ENCODE measurements around the gene MYO15A. TPM values are rescaled to one million over a fixed set of nuclear protein-coding genes. Genes with fewer than 3 reads are reported as not detected.

MYO15A gene
- polyA plus RNA-seq, 1 donor (not counting 4 experiments of a cell fraction or from before 2014, with no cell fraction given): 0.20 TPM

DNA sequence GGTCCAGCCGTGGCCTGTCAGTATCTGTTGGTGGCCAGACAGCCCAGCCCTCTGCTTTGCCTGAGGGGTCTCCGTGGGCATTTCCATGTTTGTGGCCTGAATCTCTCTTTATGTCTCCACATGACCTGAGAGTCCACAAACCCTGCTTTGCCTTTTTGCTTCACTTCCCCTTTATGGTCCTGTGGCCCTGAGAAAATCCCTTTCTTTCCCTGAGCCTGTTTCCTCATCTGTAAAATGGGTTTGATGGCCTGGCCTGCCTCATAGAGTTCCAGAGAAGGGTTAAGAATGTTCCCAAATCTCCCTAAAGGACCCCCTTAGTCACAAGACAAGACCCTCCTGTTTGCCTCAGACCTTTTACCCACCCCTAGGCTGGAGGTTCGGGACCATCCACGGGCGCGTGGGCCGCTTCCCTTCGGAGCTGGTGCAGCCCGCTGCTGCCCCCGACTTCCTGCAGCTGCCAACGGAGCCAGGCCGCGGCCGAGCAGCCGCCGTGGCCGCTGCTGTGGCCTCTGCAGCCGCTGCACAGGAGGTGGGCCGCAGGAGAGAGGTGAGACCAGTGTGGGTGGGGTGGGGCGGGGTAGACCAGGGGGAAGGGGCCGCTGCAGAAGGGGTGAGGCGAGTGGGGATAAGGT is 48.9 kb downstream of the MYO15A start:
- FAIRE-seq: no peak
- no peaks in the 10 kb centered on the region for H4K20me1 ChIP-seq (ENCODE audit: control insufficient read depth, extremely low read depth, insufficient read depth, low read length)
- H3K9me1 ChIP-seq (ENCODE audit: control insufficient read depth, extremely low read depth, insufficient read depth, low read length): no peaks in the 10 kb centered on the region
- H3K9me3 ChIP-seq (ENCODE audit: control insufficient read depth, low read depth, low read length): no peaks in the 10 kb centered on the region
- no peak for DNase-seq (ENCODE audit: low read depth, low spot score)
- no peaks in the 10 kb centered on the region for H3K79me2 ChIP-seq (ENCODE audit: control insufficient read depth, insufficient read depth, low read length)
- no peaks in the 10 kb centered on the region for H3K36me3 ChIP-seq (ENCODE audit: control insufficient read depth in 2 of 2, extremely low read depth in 1 of 2, insufficient read depth in 2 of 2, low read length in 2 of 2)
- H3K4me3 ChIP-seq (ENCODE audit: control insufficient read depth in 2 of 3, extremely low read depth in 1 of 3, insufficient read depth in 2 of 3, low read depth in 1 of 3, low read length in 3 of 3): no peak overlapping the region
- no peaks in the 10 kb centered on the region for H3K27me3 ChIP-seq (ENCODE audit: control insufficient read depth, extremely low read depth, insufficient read depth, low read length)
- no peak overlapping the region for H3K9ac ChIP-seq (ENCODE audit: control insufficient read depth, extremely low read depth, insufficient read depth, low read length)
- no peak overlapping the region for H3K4me2 ChIP-seq (ENCODE audit: control insufficient read depth, extremely low read depth, insufficient read depth, low read depth, low read length)
- no peak overlapping the region for H2AFZ ChIP-seq (ENCODE audit: control insufficient read depth, low read length)
- TF ChIP-seq, protein P1, sequence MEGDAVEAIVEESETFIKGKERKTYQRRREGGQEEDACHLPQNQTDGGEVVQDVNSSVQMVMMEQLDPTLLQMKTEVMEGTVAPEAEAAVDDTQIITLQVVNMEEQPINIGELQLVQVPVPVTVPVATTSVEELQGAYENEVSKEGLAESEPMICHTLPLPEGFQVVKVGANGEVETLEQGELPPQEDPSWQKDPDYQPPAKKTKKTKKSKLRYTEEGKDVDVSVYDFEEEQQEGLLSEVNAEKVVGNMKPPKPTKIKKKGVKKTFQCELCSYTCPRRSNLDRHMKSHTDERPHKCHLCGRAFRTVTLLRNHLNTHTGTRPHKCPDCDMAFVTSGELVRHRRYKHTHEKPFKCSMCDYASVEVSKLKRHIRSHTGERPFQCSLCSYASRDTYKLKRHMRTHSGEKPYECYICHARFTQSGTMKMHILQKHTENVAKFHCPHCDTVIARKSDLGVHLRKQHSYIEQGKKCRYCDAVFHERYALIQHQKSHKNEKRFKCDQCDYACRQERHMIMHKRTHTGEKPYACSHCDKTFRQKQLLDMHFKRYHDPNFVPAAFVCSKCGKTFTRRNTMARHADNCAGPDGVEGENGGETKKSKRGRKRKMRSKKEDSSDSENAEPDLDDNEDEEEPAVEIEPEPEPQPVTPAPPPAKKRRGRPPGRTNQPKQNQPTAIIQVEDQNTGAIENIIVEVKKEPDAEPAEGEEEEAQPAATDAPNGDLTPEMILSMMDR (optimal IDR thresholded peaks at IDR 0.05 in 1 of 3, IDR thresholded peaks at IDR 0.05 in 1 of 3, conservative IDR thresholded peaks at IDR 0.05 in 1 of 3; ENCODE audit: extremely low read depth in 1 of 3, insufficient read depth in 2 of 3, low read length in 3 of 3): no peak
- no peak for TF ChIP-seq EZH2 (IDR thresholded peaks at IDR 0.05; ENCODE audit: low read length)
- no peak overlapping the region for H3K27ac ChIP-seq (ENCODE audit: control insufficient read depth, insufficient read depth, low read length)
- peaks cover 9% of the 10 kb centered on the region for H3K4me1 ChIP-seq (ENCODE audit: control insufficient read depth, extremely low read depth, insufficient read depth, low read length)
- dilution Hi-C loops (cut with MboI; ENCODE audit: extremely low pct_ligation_motif_present, low sequenced_read_pairs): no loop called here

- TF ChIP-seq, protein P1 (optimal IDR thresholded peaks at IDR 0.05 in 1 of 3, IDR thresholded peaks at IDR 0.05 in 1 of 3, conservative IDR thresholded peaks at IDR 0.05 in 1 of 3; ENCODE audit: extremely low read depth in 1 of 3, insufficient read depth in 2 of 3, low read length in 3 of 3): no peak
- TF ChIP-seq EZH2 (IDR thresholded peaks at IDR 0.05; ENCODE audit: low read length): no peak
- peaks cover 9% of the 10 kb centered on the region for H3K4me1 ChIP-seq (ENCODE audit: control insufficient read depth, extremely low read depth, insufficient read depth, low read length)
- peak; percentile 64 for FAIRE-seq
- H2AFZ ChIP-seq (ENCODE audit: control insufficient read depth, low read length): peak overlapping the region; percentile 58
- H3K9me1 ChIP-seq (ENCODE audit: control insufficient read depth, extremely low read depth, insufficient read depth, low read length): no peaks in the 10 kb centered on the region
- dilution Hi-C loops (cut with MboI; ENCODE audit: extremely low pct_ligation_motif_present, low sequenced_read_pairs): no loop called here
- no peaks in the 10 kb centered on the region for H3K36me3 ChIP-seq (ENCODE audit: control insufficient read depth in 2 of 2, extremely low read depth in 1 of 2, insufficient read depth in 2 of 2, low read length in 2 of 2)
- H3K79me2 ChIP-seq (ENCODE audit: control insufficient read depth, insufficient read depth, low read length): no peaks in the 10 kb centered on the region
- H3K9me3 ChIP-seq (ENCODE audit: control insufficient read depth, low read depth, low read length): no peaks in the 10 kb centered on the region
- peak; percentile 84 for DNase-seq (ENCODE audit: low read depth, low spot score)
- peak overlapping the region; percentile 65 for H3K4me2 ChIP-seq (ENCODE audit: control insufficient read depth, extremely low read depth, insufficient read depth, low read depth, low read length)
- H3K9ac ChIP-seq (ENCODE audit: control insufficient read depth, extremely low read depth, insufficient read depth, low read length): no peak overlapping the region
- H4K20me1 ChIP-seq (ENCODE audit: control insufficient read depth, extremely low read depth, insufficient read depth, low read length): no peaks in the 10 kb centered on the region
- no peaks in the 10 kb centered on the region for H3K27me3 ChIP-seq (ENCODE audit: control insufficient read depth, extremely low read depth, insufficient read depth, low read length)
- peak overlapping the region; percentile 28 to 60 (median 39) for H3K4me3 ChIP-seq (ENCODE audit: control insufficient read depth in 2 of 3, extremely low read depth in 1 of 3, insufficient read depth in 2 of 3, low read depth in 1 of 3, low read length in 3 of 3)
- H3K27ac ChIP-seq (ENCODE audit: control insufficient read depth, insufficient read depth, low read length): no peak overlapping the region
These were observed 49.6 kb downstream of the MYO15A start for GRCh38 chr17:18158022-18158600.

All from keratinocyte (primary cell).